ENCODE results near the gene TMEM8B. TPM values are rescaled to one million over a fixed set of nuclear protein-coding genes. Genes with fewer than 3 reads are reported as not detected.

Gene TMEM8B
- total RNA-seq, 1 experiment from 2014 or later, result 7.2 TPM

DNA sequence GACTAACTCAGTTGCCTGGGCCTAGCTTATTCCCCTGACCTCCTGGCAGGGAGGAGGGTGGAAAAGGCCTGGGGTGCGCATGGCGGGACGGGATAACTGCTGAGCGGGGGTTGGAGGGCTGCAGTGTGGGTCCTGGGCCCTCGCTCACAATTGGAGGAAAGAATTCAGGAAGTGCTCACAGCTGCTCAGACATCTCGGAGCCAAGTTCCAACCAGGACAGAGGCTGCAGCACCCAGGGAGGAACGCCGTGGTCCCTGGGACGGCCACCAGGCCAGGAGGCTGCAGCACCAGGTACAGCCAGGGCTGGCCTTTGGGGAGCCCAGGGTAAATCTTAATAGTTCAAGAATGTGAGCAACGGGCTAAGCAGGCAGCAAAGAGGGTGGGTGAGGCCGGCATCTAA, 80.2 kb downstream of the TMEM8B start, which contains the start of gene SPAAR:
Gene SPAAR, plus strand, starts transcription at position 217 of the 400 bp plus-strand sequence. CDS start 974 bp downstream, outside the sequence.
- Histone ChIP-seq H3K27ac (ENCODE audit: low read depth, low read length) (peak within 1 kb of the TSS; percentile 76), H3K4me2 (ENCODE audit: low read length) (peak within 1 kb of the TSS; percentile 78), H2AFZ (ENCODE audit: low read depth, low read length, poor library complexity, severe bottlenecking) (peak within 1 kb of the TSS; percentile 72), H3K27me3 (ENCODE audit: insufficient read depth, low read length) (no peaks in the 10 kb centered on the region), H3K9me2 (ENCODE audit: insufficient read depth) (no peaks in the 10 kb centered on the region), H3K79me2 (ENCODE audit: insufficient read depth, low read length) (no peaks in the 10 kb centered on the region), H3K36me3 (ENCODE audit: control insufficient read depth in 1 of 2, insufficient read depth in 2 of 2, low read length in 2 of 2) (no peaks in the 10 kb centered on the region), H3K9ac (ENCODE audit: low read length) (peak within 1 kb of the TSS; percentile 49), H4K20me1 (ENCODE audit: insufficient read depth) (no peaks in the 10 kb centered on the region), H3K9me3 (ENCODE audit: control insufficient read depth in 1 of 2, insufficient read depth in 1 of 2, low read depth in 1 of 2, low read length in 2 of 2) (no peaks in the 10 kb centered on the region), H3K4me3 (replicated peaks in 1 of 2; ENCODE audit: low read depth in 1 of 2, low read length in 2 of 2) (peak within 1 kb of the TSS; percentile 25 to 47), H3K4me1 (ENCODE audit: control insufficient read depth in 1 of 2, insufficient read depth in 2 of 2, low read length in 2 of 2) (peaks cover 47 to 69% of the 10 kb centered on the region in 2 experiments)
- CTCF ChIA-PET, result no interaction called here
- intact Hi-C loops (cut with micrococcal nuclease), result no loop called here
- POLR2A ChIA-PET, result no interaction called here
- TF ChIP-seq TCF7L2 (IDR thresholded peaks at IDR 0.05; ENCODE audit: borderline replicate concordance, extremely low read depth, insufficient read depth, insufficient read length) (no peak), EGR1 (IDR thresholded peaks at IDR 0.05; ENCODE audit: low read depth) (no peak), ELF1 (IDR thresholded peaks at IDR 0.05; ENCODE audit: borderline replicate concordance, low read depth) (no peak), JUND (IDR thresholded peaks at IDR 0.05) (no peak), CTCF (IDR thresholded peaks at IDR 0.05 in 2 of 3, conservative IDR thresholded peaks at IDR 0.05 in 1 of 3; ENCODE audit: borderline replicate concordance in 1 of 3, insufficient read depth in 1 of 3, low read depth in 2 of 3, low read length in 2 of 3) (no peak), RAD21 (IDR thresholded peaks at IDR 0.05; ENCODE audit: low read depth) (no peak), EZH2 (IDR thresholded peaks at IDR 0.05) (no peak), FOSL1 (IDR thresholded peaks at IDR 0.05; ENCODE audit: low read depth) (no peak), POLR2AphosphoS5 (IDR thresholded peaks at IDR 0.05; ENCODE audit: low read depth, low read length) (no peak), EZH2phosphoT487 (IDR thresholded peaks at IDR 0.05; ENCODE audit: borderline replicate concordance) (no peak), CEBPB (IDR thresholded peaks at IDR 0.05; ENCODE audit: low read depth) (no peak), ZFX (IDR thresholded peaks at IDR 0.05) (no peak), YY1 (IDR thresholded peaks at IDR 0.05; ENCODE audit: extremely low read depth, insufficient replicate concordance, low read depth, low read length) (no peak), SRF (IDR thresholded peaks at IDR 0.05; ENCODE audit: low read depth) (no peak), CBX3 (IDR thresholded peaks at IDR 0.05; ENCODE audit: low read depth) (no peak), SIN3A (IDR thresholded peaks at IDR 0.05; ENCODE audit: low read depth) (no peak), MAX (IDR thresholded peaks at IDR 0.05) (no peak), SP1 (IDR thresholded peaks at IDR 0.05; ENCODE audit: low read depth) (no peak)
- TF ChIP-seq, protein P1, sequence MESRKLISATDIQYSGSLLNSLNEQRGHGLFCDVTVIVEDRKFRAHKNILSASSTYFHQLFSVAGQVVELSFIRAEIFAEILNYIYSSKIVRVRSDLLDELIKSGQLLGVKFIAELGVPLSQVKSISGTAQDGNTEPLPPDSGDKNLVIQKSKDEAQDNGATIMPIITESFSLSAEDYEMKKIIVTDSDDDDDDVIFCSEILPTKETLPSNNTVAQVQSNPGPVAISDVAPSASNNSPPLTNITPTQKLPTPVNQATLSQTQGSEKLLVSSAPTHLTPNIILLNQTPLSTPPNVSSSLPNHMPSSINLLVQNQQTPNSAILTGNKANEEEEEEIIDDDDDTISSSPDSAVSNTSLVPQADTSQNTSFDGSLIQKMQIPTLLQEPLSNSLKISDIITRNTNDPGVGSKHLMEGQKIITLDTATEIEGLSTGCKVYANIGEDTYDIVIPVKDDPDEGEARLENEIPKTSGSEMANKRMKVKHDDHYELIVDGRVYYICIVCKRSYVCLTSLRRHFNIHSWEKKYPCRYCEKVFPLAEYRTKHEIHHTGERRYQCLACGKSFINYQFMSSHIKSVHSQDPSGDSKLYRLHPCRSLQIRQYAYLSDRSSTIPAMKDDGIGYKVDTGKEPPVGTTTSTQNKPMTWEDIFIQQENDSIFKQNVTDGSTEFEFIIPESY (IDR thresholded peaks at IDR 0.05; ENCODE audit: extremely low read depth, insufficient replicate concordance, low read length), result no peak
- TF ChIP-seq, protein P2, sequence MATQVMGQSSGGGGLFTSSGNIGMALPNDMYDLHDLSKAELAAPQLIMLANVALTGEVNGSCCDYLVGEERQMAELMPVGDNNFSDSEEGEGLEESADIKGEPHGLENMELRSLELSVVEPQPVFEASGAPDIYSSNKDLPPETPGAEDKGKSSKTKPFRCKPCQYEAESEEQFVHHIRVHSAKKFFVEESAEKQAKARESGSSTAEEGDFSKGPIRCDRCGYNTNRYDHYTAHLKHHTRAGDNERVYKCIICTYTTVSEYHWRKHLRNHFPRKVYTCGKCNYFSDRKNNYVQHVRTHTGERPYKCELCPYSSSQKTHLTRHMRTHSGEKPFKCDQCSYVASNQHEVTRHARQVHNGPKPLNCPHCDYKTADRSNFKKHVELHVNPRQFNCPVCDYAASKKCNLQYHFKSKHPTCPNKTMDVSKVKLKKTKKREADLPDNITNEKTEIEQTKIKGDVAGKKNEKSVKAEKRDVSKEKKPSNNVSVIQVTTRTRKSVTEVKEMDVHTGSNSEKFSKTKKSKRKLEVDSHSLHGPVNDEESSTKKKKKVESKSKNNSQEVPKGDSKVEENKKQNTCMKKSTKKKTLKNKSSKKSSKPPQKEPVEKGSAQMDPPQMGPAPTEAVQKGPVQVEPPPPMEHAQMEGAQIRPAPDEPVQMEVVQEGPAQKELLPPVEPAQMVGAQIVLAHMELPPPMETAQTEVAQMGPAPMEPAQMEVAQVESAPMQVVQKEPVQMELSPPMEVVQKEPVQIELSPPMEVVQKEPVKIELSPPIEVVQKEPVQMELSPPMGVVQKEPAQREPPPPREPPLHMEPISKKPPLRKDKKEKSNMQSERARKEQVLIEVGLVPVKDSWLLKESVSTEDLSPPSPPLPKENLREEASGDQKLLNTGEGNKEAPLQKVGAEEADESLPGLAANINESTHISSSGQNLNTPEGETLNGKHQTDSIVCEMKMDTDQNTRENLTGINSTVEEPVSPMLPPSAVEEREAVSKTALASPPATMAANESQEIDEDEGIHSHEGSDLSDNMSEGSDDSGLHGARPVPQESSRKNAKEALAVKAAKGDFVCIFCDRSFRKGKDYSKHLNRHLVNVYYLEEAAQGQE (IDR thresholded peaks at IDR 0.05; ENCODE audit: low read depth), result no peak
- DNase-seq (ENCODE audit: low read depth, low spot score), result no peak
- no peak for ATAC-seq
- no TSS peak for BruUV-seq (replicated peaks)
- RAD21 ChIA-PET (ENCODE audit: low non-redundant PET in 1 of 2, low total read pairs in 2 of 2, uncharacterized antibody in 2 of 2, unreplicated experiment in 2 of 2), result no interaction called here
